Neural crest cell (in vitro differentiated cells): ENCODE measurements around the gene CAST. TPM values are rescaled to one million over a fixed set of nuclear protein-coding genes. Genes with fewer than 3 reads are reported as not detected.
A peak's percentile ranks its signal among the peaks of the same experiment; 100 is the strongest.

Source experiments
- DNase-seq: peaks from one replicate; pipeline ENCODE4 v3.0.0; 2021; ENCODE audit warnings: low read depth, mixed read lengths, low spot score
- H3K27ac Mint-ChIP-seq: one replicate; pipeline ENCODE4 v1.8.0; 2021; ENCODE audit warnings: mild to moderate bottlenecking, mixed read lengths; ENCODE audit not compliant: unreplicated experiment
- H3K27me3 Mint-ChIP-seq: 2 replicates; pipeline ENCODE4 v1.8.0; 2021; ENCODE audit warnings: low read depth, mild to moderate bottlenecking, mixed read lengths
- H3K36me3 Mint-ChIP-seq: 2 replicates; pipeline ENCODE4 v1.8.0; 2021; ENCODE audit warnings: low read depth, mild to moderate bottlenecking, mixed read lengths
- H3K4me1 Mint-ChIP-seq: 2 replicates; pipeline ENCODE4 v1.8.0; 2021; ENCODE audit warnings: mixed read lengths
- H3K4me3 Mint-ChIP-seq: one replicate; pipeline ENCODE4 v1.8.0; 2021; ENCODE audit warnings: mild to moderate bottlenecking, mixed read lengths
- H3K9me3 Mint-ChIP-seq: 2 replicates; pipeline ENCODE4 v1.8.0; 2021; ENCODE audit warnings: mixed read lengths
- CTCF ChIP-seq: fragments of 200-600 bp; sonication (generic); conservative IDR thresholded peaks from 2 replicates; pipeline ENCODE4 v1.5.0; 2021; ENCODE audit warnings: antibody characterized with exemption, mild to moderate bottlenecking
- total RNA-seq: library from RNA; stranded (reverse); gene quantifications from 2 replicates; pipeline ENCODE4 v1.2.1, GENCODE V29; 2021

Gene CAST
- total RNA-seq, 1 donor from 2014 or later: 50.7 TPM

GRCh38 chr5:96725257-96725656, 63.1 kb downstream of the CAST start:
- Mint-ChIP-seq H3K27me3 (no peaks in the 10 kb centered on the region), H3K9me3 (no peaks in the 10 kb centered on the region)

GRCh38 chr5:96726802-96727201, 64.6 kb downstream of the CAST start:
- H3K36me3 Mint-ChIP-seq: peaks cover 3% of the 10 kb centered on the region

More at GRCh38 chr5:96725257-96725656, 63.1 kb downstream of the CAST start:
- no peaks in the 10 kb centered on the region for H3K4me1 Mint-ChIP-seq
- no peak overlapping the region for H3K27ac Mint-ChIP-seq
- TF ChIP-seq CTCF: no peak
- DNase-seq: no peak
- no peaks in the 10 kb centered on the region for H3K36me3 Mint-ChIP-seq
- H3K4me3 Mint-ChIP-seq: no peak overlapping the region

GRCh38 chr5:96729156-96729555, 67.0 kb downstream of the CAST start:
- no peaks in the 10 kb centered on the region for H3K4me1 Mint-ChIP-seq

More at GRCh38 chr5:96726802-96727201, 64.6 kb downstream of the CAST start:
- Mint-ChIP-seq H3K27ac (peak overlapping the region; percentile 23), H3K4me1 (no peaks in the 10 kb centered on the region), H3K27me3 (no peaks in the 10 kb centered on the region), H3K4me3 (no peak overlapping the region), H3K9me3 (no peaks in the 10 kb centered on the region)
- DNase-seq: no peak
- TF ChIP-seq CTCF: no peak

GRCh38 chr5:96730586-96730985, 68.4 kb downstream of the CAST start:
- no peak overlapping the region for H3K4me3 Mint-ChIP-seq
- peaks cover 6% of the 10 kb centered on the region for H3K36me3 Mint-ChIP-seq
- H3K4me1 Mint-ChIP-seq: no peaks in the 10 kb centered on the region
- no peak for TF ChIP-seq CTCF
- DNase-seq: no peak
- no peaks in the 10 kb centered on the region for H3K27me3 Mint-ChIP-seq
- H3K27ac Mint-ChIP-seq: no peak overlapping the region
- no peaks in the 10 kb centered on the region for H3K9me3 Mint-ChIP-seq

More at GRCh38 chr5:96729156-96729555, 67.0 kb downstream of the CAST start:
- no peak for DNase-seq
- H3K4me3 Mint-ChIP-seq: no peak overlapping the region
- no peaks in the 10 kb centered on the region for H3K9me3 Mint-ChIP-seq
- no peak overlapping the region for H3K27ac Mint-ChIP-seq
- peak; percentile 46 for TF ChIP-seq CTCF
- H3K36me3 Mint-ChIP-seq: peaks cover 6% of the 10 kb centered on the region
- no peaks in the 10 kb centered on the region for H3K27me3 Mint-ChIP-seq

DNA sequence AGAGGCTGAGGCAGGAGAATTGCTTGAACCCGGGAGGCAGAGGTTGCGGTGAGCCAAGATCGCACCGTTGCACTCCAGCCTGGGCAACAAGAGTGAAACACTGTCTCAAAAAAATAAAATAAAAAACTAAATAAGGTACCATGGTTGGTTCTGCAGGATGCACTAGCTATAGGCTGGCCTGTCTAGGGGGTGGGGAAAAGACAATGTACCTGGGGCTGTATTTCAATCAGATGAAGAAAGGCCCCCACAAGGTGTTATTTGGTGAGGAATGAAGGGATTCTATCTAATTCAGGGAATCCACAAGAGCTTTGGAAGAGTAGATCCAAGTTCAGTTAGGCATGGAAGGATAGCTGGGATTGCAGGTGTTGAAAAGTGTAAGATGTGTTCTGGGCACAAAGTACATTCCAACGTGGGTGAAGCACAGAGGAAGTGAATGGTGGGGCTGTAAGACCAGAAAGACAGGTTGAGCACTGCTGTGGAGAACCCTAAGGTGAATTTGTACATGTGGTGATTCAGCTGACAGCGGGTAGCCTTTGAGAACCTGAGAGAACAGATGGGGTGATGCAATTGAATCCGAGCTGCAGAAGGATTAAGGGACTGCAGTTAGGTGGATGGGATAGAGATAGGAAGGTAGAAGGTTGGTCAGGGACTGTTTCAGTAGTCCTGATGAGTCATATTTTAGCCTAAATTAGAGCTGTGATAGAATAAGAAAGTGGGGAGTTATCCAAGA, 71.8 kb downstream of the CAST start:
- H3K9me3 Mint-ChIP-seq: no peaks in the 10 kb centered on the region
- TF ChIP-seq CTCF: no peak
- H3K36me3 Mint-ChIP-seq: peaks cover 12% of the 10 kb centered on the region
- no peak for DNase-seq
- no peaks in the 10 kb centered on the region for H3K27me3 Mint-ChIP-seq
- no peaks in the 10 kb centered on the region for H3K4me1 Mint-ChIP-seq
- H3K4me3 Mint-ChIP-seq: no peak overlapping the region
- peak overlapping the region; percentile 41 for H3K27ac Mint-ChIP-seq
